GM23338 (cell line): ENCODE results near the gene MARCHF10. TPM values are rescaled to one million over a fixed set of nuclear protein-coding genes. Genes with fewer than 3 reads are reported as not detected.

ENCODE experiments used
- ATAC-seq: fragments of 200-7000 bp; cut with Tn5 transposase; 3 replicates; pipeline ENCODE4 v1.9.1; 2020
- DNase-seq: peaks from one replicate; pipeline ENCODE4 v3.0.0-alpha.2; 2015; ENCODE audit warnings: low spot score
- H2AFZ ChIP-seq: fragments of 200-600 bp; sonication (generic); 2 replicates; pipeline ENCODE4 v1.8.0; 2016; ENCODE audit warnings: antibody characterized with exemption, mild to moderate bottlenecking, moderate library complexity
- H3F3A ChIP-seq: fragments of 200-600 bp; sonication (generic); replicated peaks from 2 replicates; pipeline ENCODE4 v1.8.0; 2017; ENCODE audit warnings: antibody characterized with exemption, mixed run types, low read depth
- H3K27ac ChIP-seq: fragments of 200-600 bp; sonication (generic); 2 replicates; pipeline ENCODE4 v1.6.1; 2016; ENCODE audit warnings: low read depth
- H3K27me3 ChIP-seq: fragments of 200-600 bp; sonication (generic); 2 replicates; pipeline ENCODE4 v1.8.0; 2016; ENCODE audit warnings: mild to moderate bottlenecking, mixed run types, moderate library complexity; ENCODE audit not compliant: insufficient read depth
- H3K36me3 ChIP-seq: fragments of 200-600 bp; sonication (generic); 2 replicates; pipeline ENCODE4 v1.8.0; 2016; ENCODE audit warnings: mild to moderate bottlenecking; ENCODE audit not compliant: insufficient read depth
- H3K4me1 ChIP-seq: fragments of 200-600 bp; sonication (generic); 2 replicates; pipeline ENCODE4 v1.8.0; 2016; ENCODE audit warnings: mild to moderate bottlenecking, moderate library complexity; ENCODE audit not compliant: insufficient read depth
- H3K4me2 ChIP-seq: fragments of 200-600 bp; sonication (generic); 2 replicates; pipeline ENCODE4 v1.7.1; 2017; ENCODE audit warnings: mixed run types
- H3K4me3 ChIP-seq: fragments of 200-600 bp; sonication (generic); 2 replicates; pipeline ENCODE4 v1.6.1; 2016; ENCODE audit warnings: mixed run types
- H3K79me2 ChIP-seq: fragments of 200-600 bp; sonication (generic); replicated peaks from 2 replicates; pipeline ENCODE4 v1.8.0; 2017; ENCODE audit warnings: mild to moderate bottlenecking; ENCODE audit not compliant: insufficient read depth
- H3K9me2 ChIP-seq: fragments of 200-600 bp; sonication (generic); 2 replicates; pipeline ENCODE4 v1.8.0; 2017; ENCODE audit not compliant: insufficient read depth
- H4K20me1 ChIP-seq: fragments of 200-600 bp; sonication (generic); replicated peaks from 2 replicates; pipeline ENCODE4 v1.8.0; 2017; ENCODE audit warnings: mild to moderate bottlenecking; ENCODE audit not compliant: insufficient read depth
- H3K27ac Mint-ChIP-seq: 2 replicates; pipeline ENCODE4 v1.8.0; 2020; ENCODE audit warnings: inconsistent platforms, mild to moderate bottlenecking, moderate library complexity, mixed read lengths
- H3K27me3 Mint-ChIP-seq: 3 replicates; pipeline ENCODE4 v1.8.0; 2022; ENCODE audit warnings: low read depth, mild to moderate bottlenecking, moderate library complexity, mixed read lengths, inconsistent platforms; ENCODE audit not compliant: insufficient read depth, poor library complexity
- H3K36me3 Mint-ChIP-seq: 3 replicates; pipeline ENCODE4 v1.8.0; 2021; ENCODE audit warnings: low read depth, mild to moderate bottlenecking, inconsistent platforms, moderate library complexity, mixed read lengths
- H3K4me1 Mint-ChIP-seq: 3 replicates; pipeline ENCODE4 v1.8.0; 2020; ENCODE audit warnings: mild to moderate bottlenecking, inconsistent platforms, mixed read lengths
- H3K4me3 Mint-ChIP-seq: 3 replicates; pipeline ENCODE4 v1.8.0; 2021; ENCODE audit warnings: moderate library complexity, mild to moderate bottlenecking, inconsistent platforms, mixed read lengths
- H3K9me3 Mint-ChIP-seq: 3 replicates; pipeline ENCODE4 v1.8.0; 2020; ENCODE audit warnings: moderate library complexity, mild to moderate bottlenecking, inconsistent platforms, mixed read lengths
- CREB1 ChIP-seq: fragments of 250-450 bp; sonication (Bioruptor Pico); IDR thresholded peaks from 2 replicates; pipeline ENCODE4 v1.5.0; 2020; ENCODE audit warnings: low read depth, mild to moderate bottlenecking, moderate library complexity
- ETS1 ChIP-seq: IDR thresholded peaks from 2 replicates; pipeline ENCODE4 v1.6.1; 2016; ENCODE audit warnings: antibody characterized with exemption
- EZH2 ChIP-seq: fragments of 200-600 bp; sonication (generic); IDR thresholded peaks from one replicate; pipeline ENCODE4 v1.8.0; 2017; ENCODE audit warnings: antibody characterized with exemption, mild to moderate bottlenecking, low read depth; ENCODE audit not compliant: unreplicated experiment
- EZH2phosphoT487 ChIP-seq: fragments of 200-600 bp; sonication (generic); IDR thresholded peaks from one replicate; pipeline ENCODE4 v1.8.1; 2018; ENCODE audit warnings: antibody characterized with exemption; ENCODE audit not compliant: unreplicated experiment
- JUNB ChIP-seq: IDR thresholded peaks from one replicate; pipeline ENCODE4 v1.6.1; 2016; ENCODE audit warnings: antibody characterized with exemption; ENCODE audit not compliant: unreplicated experiment
- NANOG ChIP-seq: IDR thresholded peaks from 2 replicates; pipeline ENCODE4 v1.6.1; 2016; ENCODE audit warnings: antibody characterized with exemption, borderline replicate concordance
- POLR2AphosphoS5 ChIP-seq: IDR thresholded peaks from 2 replicates; pipeline ENCODE4 v1.6.1; 2016; ENCODE audit warnings: antibody characterized with exemption, low read depth
- REST ChIP-seq: IDR thresholded peaks from one replicate; pipeline ENCODE4 v1.6.1; 2018; ENCODE audit warnings: antibody characterized with exemption; ENCODE audit not compliant: unreplicated experiment
- STAT1 ChIP-seq: IDR thresholded peaks from one replicate; pipeline ENCODE4 v1.6.1; 2016; ENCODE audit warnings: antibody characterized with exemption; ENCODE audit not compliant: unreplicated experiment
- ZNF114 ChIP-seq: fragments of 250-450 bp; sonication (Bioruptor Pico); IDR thresholded peaks from 2 replicates; pipeline ENCODE4 v1.5.0; 2020; ENCODE audit warnings: mild to moderate bottlenecking, moderate library complexity
- ZNF331 ChIP-seq: fragments of 250-450 bp; sonication (Bioruptor Pico); IDR thresholded peaks from 2 replicates; pipeline ENCODE4 v1.5.0; 2020; ENCODE audit warnings: low read depth, mild to moderate bottlenecking, moderate library complexity
- polyA plus RNA-seq: library from polyadenylated mRNA; unstranded; fragments of >200 nt; fragmentation: Nextera tagmentation; extraction: Ambion mirVana; gene quantifications from 2 replicates; pipeline ENCODE4 v1.2.1, GENCODE V29; 2016
- total RNA-seq: library from RNA; depleted of rRNA; stranded (reverse); fragments of >200 nt; shearing (Covaris generic); gene quantifications from 2 replicates; pipeline ENCODE4 v1.2.3, GENCODE V29; 2014
- TF ChIP-seq, protein P1 (sequence below), 2 experiments: fragments of 200-600 bp in 1 of 2; sonication (generic) in 1 of 2; conservative IDR thresholded peaks; 2 replicates each; pipeline versions ENCODE4 v1.5.1 to v1.6.1; 2016 to 2017; ENCODE audit warnings: antibody characterized with exemption in 2 of 2, low read depth in 2 of 2, mild to moderate bottlenecking in 2 of 2, moderate library complexity in 1 of 2
- TF ChIP-seq, protein P2 (sequence below): fragments of 250-450 bp; sonication (Bioruptor Pico); IDR thresholded peaks from 2 replicates; pipeline ENCODE4 v1.5.0; 2020; ENCODE audit warnings: mild to moderate bottlenecking, moderate library complexity

MARCHF10 gene
- total and polyA plus RNA-seq, 2 experiments from 2014 or later: 0.50 TPM; not detected in 1

DNA sequence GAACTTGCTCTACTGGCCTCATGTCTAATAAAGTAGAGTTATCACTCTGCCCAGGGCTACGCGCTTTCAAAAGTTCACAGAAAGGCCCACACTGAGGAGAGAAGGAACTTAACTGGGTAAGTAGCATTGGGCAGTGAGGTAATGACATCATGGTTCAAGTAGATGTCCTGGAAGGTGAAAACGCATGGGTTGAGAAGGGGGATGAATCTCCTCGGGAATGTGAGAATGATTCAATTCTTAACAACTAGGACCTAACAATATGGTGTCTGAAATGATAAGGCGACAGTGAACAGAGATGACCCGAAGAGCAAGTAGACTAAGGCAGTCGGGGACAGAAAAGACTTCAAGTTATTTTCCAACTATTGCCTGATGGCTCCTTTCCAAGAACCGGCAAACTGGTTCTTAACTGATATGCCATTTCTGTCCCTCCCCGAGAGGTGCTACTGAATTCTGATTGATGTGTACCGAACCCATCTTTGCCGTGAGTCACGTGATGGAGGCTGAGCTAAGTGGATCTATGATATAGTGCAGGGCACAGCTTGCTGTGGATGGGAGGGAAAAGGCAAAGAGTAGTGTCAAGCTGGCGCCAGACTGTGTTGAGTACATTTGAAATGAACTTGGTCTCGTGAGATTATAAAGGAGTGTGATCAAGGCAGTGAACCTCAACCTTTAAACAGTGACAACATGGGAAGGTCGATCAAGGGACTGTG, 44.1 kb downstream of the MARCHF10 start:
- DNase-seq: no peak
- H3K4me3 Mint-ChIP-seq: no peak overlapping the region
- Histone ChIP-seq H3K4me3 (no peak overlapping the region), H2AFZ (peak overlapping the region; percentile 0; the same call in 1 of the 2 replicates), H3K79me2 (no peaks in the 10 kb centered on the region), H3K9me2 (no peaks in the 10 kb centered on the region), H3K36me3 (no peaks in the 10 kb centered on the region), H3K27ac (no peak overlapping the region), H3K27me3 (no peaks in the 10 kb centered on the region), H3K4me1 (peaks cover 17% of the 10 kb centered on the region), H4K20me1 (no peaks in the 10 kb centered on the region), H3K4me2 (no peak overlapping the region), H3F3A (0 out of 2 replicates have a peak, but pooled peaks cover 3% of the 10 kb centered on the region)
- peaks cover 31% of the 10 kb centered on the region for H3K4me1 Mint-ChIP-seq
- ATAC-seq: no peak
- no peak for TF ChIP-seq ZNF114 (CRISPR knock-in tag)
- TF ChIP-seq ETS1: no peak
- no peak for TF ChIP-seq NANOG
- no peak for TF ChIP-seq JUNB
- no peak for TF ChIP-seq REST
- TF ChIP-seq EZH2phosphoT487: no peak
- no peak for TF ChIP-seq ZNF331 (CRISPR knock-in tag)
- TF ChIP-seq CREB1 (CRISPR knock-in tag): no peak
- no peak for TF ChIP-seq STAT1
- TF ChIP-seq, protein P1, sequence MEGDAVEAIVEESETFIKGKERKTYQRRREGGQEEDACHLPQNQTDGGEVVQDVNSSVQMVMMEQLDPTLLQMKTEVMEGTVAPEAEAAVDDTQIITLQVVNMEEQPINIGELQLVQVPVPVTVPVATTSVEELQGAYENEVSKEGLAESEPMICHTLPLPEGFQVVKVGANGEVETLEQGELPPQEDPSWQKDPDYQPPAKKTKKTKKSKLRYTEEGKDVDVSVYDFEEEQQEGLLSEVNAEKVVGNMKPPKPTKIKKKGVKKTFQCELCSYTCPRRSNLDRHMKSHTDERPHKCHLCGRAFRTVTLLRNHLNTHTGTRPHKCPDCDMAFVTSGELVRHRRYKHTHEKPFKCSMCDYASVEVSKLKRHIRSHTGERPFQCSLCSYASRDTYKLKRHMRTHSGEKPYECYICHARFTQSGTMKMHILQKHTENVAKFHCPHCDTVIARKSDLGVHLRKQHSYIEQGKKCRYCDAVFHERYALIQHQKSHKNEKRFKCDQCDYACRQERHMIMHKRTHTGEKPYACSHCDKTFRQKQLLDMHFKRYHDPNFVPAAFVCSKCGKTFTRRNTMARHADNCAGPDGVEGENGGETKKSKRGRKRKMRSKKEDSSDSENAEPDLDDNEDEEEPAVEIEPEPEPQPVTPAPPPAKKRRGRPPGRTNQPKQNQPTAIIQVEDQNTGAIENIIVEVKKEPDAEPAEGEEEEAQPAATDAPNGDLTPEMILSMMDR (conservative IDR thresholded peaks at IDR 0.05; ENCODE audit: low read depth in 2 of 2): no peak
- TF ChIP-seq, protein P2, sequence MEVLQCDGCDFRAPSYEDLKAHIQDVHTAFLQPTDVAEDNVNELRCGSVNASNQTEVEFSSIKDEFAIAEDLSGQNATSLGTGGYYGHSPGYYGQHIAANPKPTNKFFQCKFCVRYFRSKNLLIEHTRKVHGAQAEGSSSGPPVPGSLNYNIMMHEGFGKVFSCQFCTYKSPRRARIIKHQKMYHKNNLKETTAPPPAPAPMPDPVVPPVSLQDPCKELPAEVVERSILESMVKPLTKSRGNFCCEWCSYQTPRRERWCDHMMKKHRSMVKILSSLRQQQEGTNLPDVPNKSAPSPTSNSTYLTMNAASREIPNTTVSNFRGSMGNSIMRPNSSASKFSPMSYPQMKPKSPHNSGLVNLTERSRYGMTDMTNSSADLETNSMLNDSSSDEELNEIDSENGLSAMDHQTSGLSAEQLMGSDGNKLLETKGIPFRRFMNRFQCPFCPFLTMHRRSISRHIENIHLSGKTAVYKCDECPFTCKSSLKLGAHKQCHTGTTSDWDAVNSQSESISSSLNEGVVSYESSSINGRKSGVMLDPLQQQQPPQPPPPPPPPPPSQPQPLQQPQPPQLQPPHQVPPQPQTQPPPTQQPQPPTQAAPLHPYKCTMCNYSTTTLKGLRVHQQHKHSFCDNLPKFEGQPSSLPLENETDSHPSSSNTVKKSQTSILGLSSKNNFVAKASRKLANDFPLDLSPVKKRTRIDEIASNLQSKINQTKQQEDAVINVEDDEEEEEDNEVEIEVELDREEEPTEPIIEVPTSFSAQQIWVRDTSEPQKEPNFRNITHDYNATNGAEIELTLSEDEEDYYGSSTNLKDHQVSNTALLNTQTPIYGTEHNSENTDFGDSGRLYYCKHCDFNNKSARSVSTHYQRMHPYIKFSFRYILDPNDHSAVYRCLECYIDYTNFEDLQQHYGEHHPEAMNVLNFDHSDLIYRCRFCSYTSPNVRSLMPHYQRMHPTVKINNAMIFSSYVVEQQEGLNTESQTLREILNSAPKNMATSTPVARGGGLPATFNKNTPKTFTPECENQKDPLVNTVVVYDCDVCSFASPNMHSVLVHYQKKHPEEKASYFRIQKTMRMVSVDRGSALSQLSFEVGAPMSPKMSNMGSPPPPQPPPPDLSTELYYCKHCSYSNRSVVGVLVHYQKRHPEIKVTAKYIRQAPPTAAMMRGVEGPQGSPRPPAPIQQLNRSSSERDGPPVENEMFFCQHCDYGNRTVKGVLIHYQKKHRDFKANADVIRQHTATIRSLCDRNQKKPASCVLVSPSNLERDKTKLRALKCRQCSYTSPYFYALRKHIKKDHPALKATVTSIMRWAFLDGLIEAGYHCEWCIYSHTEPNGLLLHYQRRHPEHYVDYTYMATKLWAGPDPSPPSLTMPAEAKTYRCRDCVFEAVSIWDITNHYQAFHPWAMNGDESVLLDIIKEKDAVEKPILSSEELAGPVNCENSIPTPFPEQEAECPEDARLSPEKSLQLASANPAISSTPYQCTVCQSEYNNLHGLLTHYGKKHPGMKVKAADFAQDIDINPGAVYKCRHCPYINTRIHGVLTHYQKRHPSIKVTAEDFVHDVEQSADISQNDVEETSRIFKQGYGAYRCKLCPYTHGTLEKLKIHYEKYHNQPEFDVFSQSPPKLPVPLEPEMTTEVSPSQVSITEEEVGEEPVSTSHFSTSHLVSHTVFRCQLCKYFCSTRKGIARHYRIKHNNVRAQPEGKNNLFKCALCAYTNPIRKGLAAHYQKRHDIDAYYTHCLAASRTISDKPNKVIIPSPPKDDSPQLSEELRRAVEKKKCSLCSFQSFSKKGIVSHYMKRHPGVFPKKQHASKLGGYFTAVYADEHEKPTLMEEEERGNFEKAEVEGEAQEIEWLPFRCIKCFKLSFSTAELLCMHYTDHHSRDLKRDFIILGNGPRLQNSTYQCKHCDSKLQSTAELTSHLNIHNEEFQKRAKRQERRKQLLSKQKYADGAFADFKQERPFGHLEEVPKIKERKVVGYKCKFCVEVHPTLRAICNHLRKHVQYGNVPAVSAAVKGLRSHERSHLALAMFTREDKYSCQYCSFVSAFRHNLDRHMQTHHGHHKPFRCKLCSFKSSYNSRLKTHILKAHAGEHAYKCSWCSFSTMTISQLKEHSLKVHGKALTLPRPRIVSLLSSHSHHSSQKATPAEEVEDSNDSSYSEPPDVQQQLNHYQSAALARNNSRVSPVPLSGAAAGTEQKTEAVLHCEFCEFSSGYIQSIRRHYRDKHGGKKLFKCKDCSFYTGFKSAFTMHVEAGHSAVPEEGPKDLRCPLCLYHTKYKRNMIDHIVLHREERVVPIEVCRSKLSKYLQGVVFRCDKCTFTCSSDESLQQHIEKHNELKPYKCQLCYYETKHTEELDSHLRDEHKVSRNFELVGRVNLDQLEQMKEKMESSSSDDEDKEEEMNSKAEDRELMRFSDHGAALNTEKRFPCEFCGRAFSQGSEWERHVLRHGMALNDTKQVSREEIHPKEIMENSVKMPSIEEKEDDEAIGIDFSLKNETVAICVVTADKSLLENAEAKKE (CRISPR knock-in tag): no peak
- no peak for TF ChIP-seq POLR2AphosphoS5
- no peak for TF ChIP-seq EZH2
- H3K27ac Mint-ChIP-seq: no peak overlapping the region
- H3K27me3 Mint-ChIP-seq: peaks cover 3% of the 10 kb centered on the region
- no peaks in the 10 kb centered on the region for H3K9me3 Mint-ChIP-seq
- H3K36me3 Mint-ChIP-seq: no peaks in the 10 kb centered on the region
